Fibroblast of villous mesenchyme (primary cell): Measurements from ENCODE around the gene EMSY. TPM values are rescaled to one million over a fixed set of nuclear protein-coding genes. Genes with fewer than 3 reads are reported as not detected.

Experiments used
- DNase-seq: peaks from one replicate; pipeline ENCODE4 v3.0.0-alpha.2; 2010; ENCODE audit warnings: low read depth
- H3K4me3 ChIP-seq: 2 replicates; pipeline ENCODE4 v1.5.1; 2011; ENCODE audit warnings: low read depth, mild to moderate bottlenecking, low read length
- CTCF ChIP-seq: IDR thresholded peaks from 2 replicates; pipeline ENCODE4 v1.5.1; 2012; ENCODE audit warnings: low read depth, mild to moderate bottlenecking, low read length; ENCODE audit not compliant: insufficient read depth
- total RNA-seq: library from RNA; depleted of rRNA; stranded (reverse); fragments of >200 nt; gene quantifications from 2 replicates; pipeline ENCODE4 v1.2.3, GENCODE V29; 2012

The EMSY gene
- total RNA-seq, 1 donor: 22.0 TPM

GRCh38 chr11:76524919-76525318 is 80.1 kb downstream of the EMSY start:
- DNase-seq: peak; percentile 67
- TF ChIP-seq CTCF: no peak
- H3K4me3 ChIP-seq: no peak overlapping the region

GRCh38 chr11:76526878-76527277 is 82.1 kb downstream of the EMSY start:
- no peak for TF ChIP-seq CTCF
- H3K4me3 ChIP-seq: no peak overlapping the region
- no peak for DNase-seq

GRCh38 chr11:76542436-76542835 is 97.6 kb downstream of the EMSY start:
- no peak overlapping the region for H3K4me3 ChIP-seq
- DNase-seq: peak; percentile 20
- TF ChIP-seq CTCF: no peak

- DNase-seq: no peak
These were observed 98.3 kb downstream of the EMSY start for GRCh38 chr11:76543006-76543703.

GRCh38 chr11:76550781-76551180 is 106.0 kb downstream of the EMSY start:
- TF ChIP-seq CTCF: no peak
- H3K4me3 ChIP-seq: no peak overlapping the region
- DNase-seq: no peak

More at GRCh38 chr11:76543006-76543703, 98.3 kb downstream of the EMSY start:
- TF ChIP-seq CTCF: no peak
- no peak overlapping the region for H3K4me3 ChIP-seq

- peak; percentile 22 for DNase-seq
- peak; percentile 14 for TF ChIP-seq CTCF
- H3K4me3 ChIP-seq: no peak overlapping the region
These were observed 106.6 kb downstream of the EMSY start for GRCh38 chr11:76551400-76551799.

GRCh38 chr11:76552987-76553386 is 108.2 kb downstream of the EMSY start:
- DNase-seq: no peak
- no peak for TF ChIP-seq CTCF
- no peak overlapping the region for H3K4me3 ChIP-seq
